HG02798 (cell line): ENCODE measurements around the gene GRAMD4.
A peak's percentile ranks its signal among the peaks of the same experiment; 100 is the strongest.

Source experiments
- ATAC-seq: cut with Tn5 transposase; IDR thresholded peaks from one replicate; pipeline ENCODE4 v1.9.1; 2021; ENCODE audit warnings: mild to moderate bottlenecking; ENCODE audit not compliant: unreplicated experiment, poor library complexity

Gene GRAMD4

GRCh38 chr22:46582281-46582933 lies 37.8 kb upstream of the GRAMD4 start:
- ATAC-seq: no peak

- ATAC-seq: no peak
Observed at GRCh38 chr22:46583571-46583970, 36.6 kb upstream of the GRAMD4 start.

- ATAC-seq: no peak
Observed at GRCh38 chr22:46584081-46584921, 35.9 kb upstream of the GRAMD4 start.

GRCh38 chr22:46585340-46586122 lies 34.7 kb upstream of the GRAMD4 start:
- ATAC-seq: no peak

GRCh38 chr22:46586123-46586519 lies 34.1 kb upstream of the GRAMD4 start:
- ATAC-seq: no peak

- no peak for ATAC-seq
Observed at GRCh38 chr22:46586531-46587011, 33.6 kb upstream of the GRAMD4 start.

- ATAC-seq: peak; percentile 47
Observed at GRCh38 chr22:46587061-46587460, 33.1 kb upstream of the GRAMD4 start.

GRCh38 chr22:46587492-46588278 lies 32.5 kb upstream of the GRAMD4 start:
- peak; percentile 63 for ATAC-seq

GRCh38 chr22:46588279-46589140 lies 31.7 kb upstream of the GRAMD4 start:
- no peak for ATAC-seq

GRCh38 chr22:46589141-46589748 lies 30.9 kb upstream of the GRAMD4 start:
- no peak for ATAC-seq

- no peak for ATAC-seq
Observed at GRCh38 chr22:46589871-46590271, 30.3 kb upstream of the GRAMD4 start.

GRCh38 chr22:46590334-46590733 lies 29.9 kb upstream of the GRAMD4 start:
- no peak for ATAC-seq

- no peak for ATAC-seq
Observed at GRCh38 chr22:46591930-46592329, 28.3 kb upstream of the GRAMD4 start.

- peak; percentile 45 for ATAC-seq
Observed at GRCh38 chr22:46592390-46592872, 27.8 kb upstream of the GRAMD4 start.

- ATAC-seq: no peak
Observed at GRCh38 chr22:46593211-46593681, 26.9 kb upstream of the GRAMD4 start.

GRCh38 chr22:46593996-46594946 lies 25.9 kb upstream of the GRAMD4 start:
- ATAC-seq: no peak

- ATAC-seq: no peak
Observed at GRCh38 chr22:46594947-46595298, 25.3 kb upstream of the GRAMD4 start.
